HEK293 (cell line): ENCODE data around the gene PUM2.

Experiments used
- YY1 ChIP-seq: fragments of 450-650 bp; formaldehyde crosslinking; IDR thresholded peaks from 2 replicates; pipeline ENCODE4 v1.5.1; 2018; ENCODE audit warnings: missing biosample characterization, missing genetic modification characterization
- ZNF341 ChIP-seq: fragments of 450-650 bp; formaldehyde crosslinking; IDR thresholded peaks from 2 replicates; pipeline ENCODE4; 2016; ENCODE audit warnings: low read depth, missing biosample characterization, missing genetic modification characterization
- ZNF354C ChIP-seq: fragments of 450-650 bp; formaldehyde crosslinking; IDR thresholded peaks from 2 replicates; pipeline ENCODE4 v1.5.1; 2016; ENCODE audit warnings: missing biosample characterization, missing genetic modification characterization, low read depth, borderline replicate concordance
- ZSCAN23 ChIP-seq: fragments of 450-650 bp; formaldehyde crosslinking; IDR thresholded peaks from 2 replicates; pipeline ENCODE4 v1.5.1; 2016; ENCODE audit warnings: missing biosample characterization, missing genetic modification characterization
- TF ChIP-seq, protein P1 (sequence below): fragments of 450-650 bp; formaldehyde crosslinking; IDR thresholded peaks from 2 replicates; pipeline ENCODE4 v1.5.1; 2016; ENCODE audit warnings: missing biosample characterization, missing genetic modification characterization

DNA sequence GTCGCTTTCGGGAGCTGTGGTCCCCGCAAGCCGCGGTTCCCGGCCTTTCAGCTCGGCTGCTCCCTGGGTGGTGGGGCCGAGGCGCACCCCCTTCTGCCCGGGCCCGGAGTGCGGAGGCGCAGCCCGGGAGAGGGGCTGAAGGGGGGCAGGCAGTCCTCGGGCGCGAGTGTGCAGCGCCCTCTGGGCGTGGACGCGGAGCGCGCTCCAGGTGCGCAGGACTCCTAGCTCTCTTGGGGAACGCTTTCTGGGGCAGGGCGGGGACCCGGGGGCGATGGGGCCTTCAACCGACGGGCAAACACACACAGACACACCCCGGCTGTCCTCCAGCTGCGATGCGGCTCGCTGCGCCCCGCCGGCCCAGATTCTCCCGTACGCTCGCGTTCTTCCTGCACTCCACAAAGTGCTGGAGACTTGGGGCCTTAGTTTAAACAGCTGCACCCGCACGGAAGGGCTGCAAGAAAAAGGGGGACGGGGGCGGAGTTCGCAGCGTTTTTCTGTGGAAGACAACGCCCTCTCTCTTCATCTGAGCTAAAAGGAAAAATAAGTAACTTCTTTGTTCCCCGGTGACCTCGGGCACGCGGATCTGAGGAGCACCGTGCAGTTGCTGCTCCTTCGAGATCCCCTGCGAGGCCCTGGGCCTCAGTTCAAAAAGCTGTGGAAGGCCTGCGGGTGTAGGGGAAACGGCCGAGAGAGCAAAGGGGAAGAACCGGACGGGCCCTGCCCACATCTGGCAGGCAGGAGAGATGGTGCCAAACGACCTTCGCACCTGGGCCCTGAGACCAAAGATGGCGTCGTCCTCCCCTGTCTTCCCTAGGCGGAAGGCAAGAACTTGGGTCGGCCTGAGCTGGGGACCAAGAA is 125.1 kb downstream of the PUM2 start:
- TF ChIP-seq ZSCAN23 (no peak), YY1 (no peak), ZNF354C (no peak), ZNF341 (tag by site-specific recombination) (0 out of 2 replicates have a peak, but pooled peaks have one; percentile 58)
- TF ChIP-seq, protein P1, sequence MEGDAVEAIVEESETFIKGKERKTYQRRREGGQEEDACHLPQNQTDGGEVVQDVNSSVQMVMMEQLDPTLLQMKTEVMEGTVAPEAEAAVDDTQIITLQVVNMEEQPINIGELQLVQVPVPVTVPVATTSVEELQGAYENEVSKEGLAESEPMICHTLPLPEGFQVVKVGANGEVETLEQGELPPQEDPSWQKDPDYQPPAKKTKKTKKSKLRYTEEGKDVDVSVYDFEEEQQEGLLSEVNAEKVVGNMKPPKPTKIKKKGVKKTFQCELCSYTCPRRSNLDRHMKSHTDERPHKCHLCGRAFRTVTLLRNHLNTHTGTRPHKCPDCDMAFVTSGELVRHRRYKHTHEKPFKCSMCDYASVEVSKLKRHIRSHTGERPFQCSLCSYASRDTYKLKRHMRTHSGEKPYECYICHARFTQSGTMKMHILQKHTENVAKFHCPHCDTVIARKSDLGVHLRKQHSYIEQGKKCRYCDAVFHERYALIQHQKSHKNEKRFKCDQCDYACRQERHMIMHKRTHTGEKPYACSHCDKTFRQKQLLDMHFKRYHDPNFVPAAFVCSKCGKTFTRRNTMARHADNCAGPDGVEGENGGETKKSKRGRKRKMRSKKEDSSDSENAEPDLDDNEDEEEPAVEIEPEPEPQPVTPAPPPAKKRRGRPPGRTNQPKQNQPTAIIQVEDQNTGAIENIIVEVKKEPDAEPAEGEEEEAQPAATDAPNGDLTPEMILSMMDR (tag by site-specific recombination) = peak; percentile 95
